Activated T-helper 9 cell treated with anti-CD3 and anti-CD28 coated beads, Interleukin-2, amount 50 U/mL, for 16 hours (primary cell): ENCODE data around the gene SHQ1.

Experiments
- DNase-seq: peaks from one replicate; pipeline ENCODE4 v3.0.0-alpha.2; 2020; ENCODE audit warnings: low read depth

The SHQ1 gene

DNA sequence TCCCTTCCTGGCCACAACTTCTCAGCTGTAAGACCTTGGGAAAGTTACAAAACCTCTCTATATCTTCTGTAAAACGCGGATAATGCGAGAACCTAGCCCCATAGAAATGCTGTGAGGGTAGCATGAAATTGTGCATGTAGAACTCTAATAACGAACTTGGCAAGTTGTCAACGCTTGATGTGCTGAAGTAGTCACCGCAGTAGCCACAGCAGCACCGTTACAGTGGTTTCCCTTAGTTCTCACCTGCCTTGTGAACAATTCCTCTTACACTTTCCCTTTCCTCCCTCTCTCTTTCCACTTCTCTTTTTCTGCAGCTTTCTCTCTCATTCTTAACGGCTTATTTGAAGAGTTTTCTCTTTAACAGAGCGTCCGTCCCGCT lies 447 bp upstream of the SHQ1 start:
- peak; percentile 8 for DNase-seq

- DNase-seq, result no peak
Observed at GRCh38 chr3:72847282-72847681, 963 bp downstream of the SHQ1 start.

DNA sequence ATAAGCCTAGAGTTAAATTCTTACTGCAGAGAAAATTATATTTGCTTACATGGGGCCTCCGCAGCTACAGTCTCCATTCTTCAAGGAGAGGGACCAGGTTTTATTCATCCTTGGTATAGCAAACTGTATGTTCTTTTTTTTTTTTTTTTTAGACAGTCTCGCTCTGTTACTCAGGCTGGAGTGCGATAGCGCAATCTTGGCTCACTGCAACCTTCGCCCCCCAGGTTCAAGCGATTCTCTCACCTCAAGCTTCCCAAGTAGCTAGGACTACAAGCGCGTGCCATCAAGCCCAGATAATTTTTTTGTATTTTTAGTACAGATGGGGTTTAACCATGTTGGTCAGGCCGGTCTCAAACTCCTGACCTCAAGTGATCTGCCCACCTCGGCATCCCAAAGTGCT lies 2.1 kb downstream of the SHQ1 start:
- no peak for DNase-seq

GRCh38 chr3:72844436-72844993 lies 3.7 kb downstream of the SHQ1 start:
- no peak for DNase-seq

DNA sequence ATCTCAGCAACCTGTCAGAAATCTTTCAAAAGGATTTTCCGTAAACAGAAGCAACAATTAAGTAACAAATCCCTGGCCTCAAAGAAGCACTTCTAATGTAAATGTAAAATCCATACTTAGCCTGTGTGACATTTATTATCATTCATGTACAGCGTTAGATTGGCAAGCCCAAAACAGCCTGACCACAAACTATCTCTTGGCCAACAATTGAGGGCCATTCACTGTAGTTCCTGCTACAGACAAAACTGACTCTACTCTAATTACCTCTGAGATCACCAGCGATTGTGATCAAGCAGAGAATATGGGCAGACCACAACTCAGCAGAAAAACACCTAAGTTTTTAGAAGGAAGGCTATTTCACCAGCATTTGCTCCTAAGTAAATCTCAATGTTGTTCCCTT lies 9.2 kb downstream of the SHQ1 start:
- DNase-seq, result no peak

DNA sequence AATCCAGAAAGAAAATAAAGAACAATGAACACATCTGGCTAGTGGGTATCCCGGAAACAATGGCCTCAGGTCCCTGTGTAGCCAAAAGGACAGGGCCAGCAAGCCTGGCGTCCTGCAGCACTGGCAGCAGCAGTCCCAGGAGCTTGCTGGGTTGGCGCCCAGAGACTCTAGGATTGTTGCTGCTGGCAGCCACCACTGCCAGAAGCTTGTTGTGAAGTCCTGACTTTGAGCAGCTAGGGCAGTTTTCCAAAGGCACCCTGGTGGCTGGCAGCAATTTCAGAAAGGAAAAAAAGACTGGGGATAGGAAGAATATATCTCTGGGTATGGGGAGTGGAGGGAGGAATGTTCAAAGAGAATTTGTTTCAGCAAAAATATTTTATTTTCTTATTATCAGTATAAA lies 11.3 kb downstream of the SHQ1 start:
- no peak for DNase-seq

- no peak for DNase-seq
Observed at GRCh38 chr3:72836416-72836815, 11.8 kb downstream of the SHQ1 start.

DNA sequence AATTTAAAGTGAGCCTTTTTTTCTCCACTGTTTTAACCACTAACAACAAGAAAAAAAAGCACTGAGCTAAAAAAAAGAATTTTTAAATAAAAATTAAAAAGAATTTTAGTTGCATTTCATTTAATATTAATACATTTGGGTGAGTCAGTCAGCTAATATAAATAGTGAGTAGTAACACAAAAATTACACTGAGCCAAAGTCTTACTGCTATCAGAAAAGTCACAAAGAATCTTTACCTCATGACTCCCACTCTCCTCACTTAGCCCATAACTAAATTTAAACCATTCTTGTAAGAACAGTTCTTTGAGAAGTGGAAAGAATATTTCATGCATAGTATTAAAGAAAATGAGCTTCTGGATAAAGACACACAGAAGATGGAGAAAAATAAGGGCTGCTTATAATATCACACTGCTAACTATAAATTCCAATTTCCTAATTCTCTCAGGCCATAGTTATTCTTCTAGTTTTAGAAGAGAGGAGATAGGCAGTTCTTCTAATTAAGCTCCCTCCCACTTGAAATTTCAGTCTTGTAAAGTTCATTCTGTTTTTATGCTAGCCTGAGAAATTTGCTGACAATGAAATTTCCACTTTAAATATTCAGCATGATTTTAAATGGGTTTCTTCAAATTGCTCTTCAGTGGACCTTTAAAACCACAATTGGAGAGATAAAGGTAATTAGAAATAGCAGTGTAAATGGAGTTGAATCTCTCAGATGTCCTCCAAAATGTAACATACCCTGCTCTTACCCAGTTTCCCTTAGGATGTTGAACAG lies 17.6 kb downstream of the SHQ1 start:
- DNase-seq, result no peak

DNA sequence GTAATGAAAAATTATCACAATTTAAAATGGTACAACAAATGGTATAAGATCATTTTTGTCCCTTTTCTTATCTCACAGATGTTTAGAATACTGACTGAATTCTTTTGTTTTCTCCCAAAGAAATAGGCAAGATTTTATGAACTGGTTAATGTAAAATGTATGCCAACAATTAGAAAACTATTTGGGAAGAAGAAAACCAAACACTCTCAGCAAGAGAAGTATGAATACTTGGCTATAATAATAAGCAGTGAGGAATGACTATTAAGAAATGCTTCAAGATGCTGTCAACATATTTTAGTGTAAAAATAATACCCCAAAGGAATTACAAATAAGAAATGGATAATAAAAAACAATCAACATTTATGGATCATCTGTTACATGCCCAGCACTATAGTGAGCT lies 18.5 kb downstream of the SHQ1 start:
- no peak for DNase-seq

- DNase-seq, result no peak
Observed at GRCh38 chr3:72821161-72821781, 27.0 kb downstream of the SHQ1 start.

DNA sequence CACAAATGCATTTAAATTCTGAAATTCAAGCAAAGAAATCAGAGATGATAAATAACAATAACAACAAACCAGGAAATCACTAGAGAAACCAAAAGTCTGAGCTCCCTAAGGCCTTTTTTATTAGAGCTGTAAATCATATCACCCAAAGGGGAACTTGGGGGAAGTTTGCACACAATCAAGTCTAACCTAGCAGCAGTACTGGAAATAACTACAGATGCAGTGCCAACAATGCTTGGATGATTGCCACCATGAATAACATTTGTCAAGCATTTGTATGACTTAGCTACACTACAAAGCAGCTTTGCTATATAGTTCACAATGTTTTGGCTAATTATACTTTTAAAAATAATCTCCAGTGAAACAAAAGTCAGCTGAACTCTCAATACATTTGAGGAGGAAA lies 27.8 kb downstream of the SHQ1 start:
- DNase-seq, result no peak

DNA sequence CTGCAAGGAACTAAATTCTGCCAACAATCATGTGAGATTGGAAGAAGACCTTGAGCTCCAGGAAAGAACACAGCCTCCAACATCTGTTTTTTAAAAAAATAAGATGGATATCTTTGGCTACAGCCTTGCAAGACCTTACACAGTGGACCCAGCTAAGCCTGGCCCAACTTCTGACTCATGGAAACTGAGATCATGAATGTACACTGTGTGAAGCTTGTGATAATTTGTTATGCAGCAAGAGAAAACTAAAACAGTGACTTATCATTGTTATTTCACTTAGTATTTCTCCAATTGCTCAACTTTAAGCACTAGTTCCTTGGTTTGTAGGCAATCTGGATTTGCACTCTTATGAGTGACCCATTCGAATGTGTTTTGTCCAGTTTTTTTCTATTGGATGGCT lies 29.3 kb downstream of the SHQ1 start:
- no peak for DNase-seq

- no peak for DNase-seq
Observed at GRCh38 chr3:72818092-72818773, 30.0 kb downstream of the SHQ1 start.

DNA sequence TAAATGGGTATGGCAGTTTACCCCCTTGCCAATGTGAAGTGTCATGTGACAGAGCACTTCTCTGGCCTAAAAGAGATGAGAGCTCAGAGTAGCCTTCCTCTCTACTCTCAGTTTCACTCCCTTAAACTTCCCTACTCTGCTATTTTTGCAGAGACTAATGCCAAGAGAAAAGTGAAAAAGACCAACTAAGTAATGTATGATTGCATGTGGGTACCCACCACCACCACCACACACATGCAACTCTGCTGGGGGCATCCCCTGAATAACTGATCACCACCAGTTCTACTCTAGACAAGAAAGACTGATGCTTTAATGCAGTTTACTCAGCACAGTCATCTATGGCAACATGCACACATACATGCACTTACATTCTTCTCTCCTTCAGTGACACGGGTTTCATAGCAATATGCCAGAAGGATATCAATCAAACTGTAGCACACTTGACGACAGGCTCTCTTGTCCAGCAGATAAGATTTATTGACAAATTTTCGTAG lies 31.3 kb downstream of the SHQ1 start:
- DNase-seq, result no peak

DNA sequence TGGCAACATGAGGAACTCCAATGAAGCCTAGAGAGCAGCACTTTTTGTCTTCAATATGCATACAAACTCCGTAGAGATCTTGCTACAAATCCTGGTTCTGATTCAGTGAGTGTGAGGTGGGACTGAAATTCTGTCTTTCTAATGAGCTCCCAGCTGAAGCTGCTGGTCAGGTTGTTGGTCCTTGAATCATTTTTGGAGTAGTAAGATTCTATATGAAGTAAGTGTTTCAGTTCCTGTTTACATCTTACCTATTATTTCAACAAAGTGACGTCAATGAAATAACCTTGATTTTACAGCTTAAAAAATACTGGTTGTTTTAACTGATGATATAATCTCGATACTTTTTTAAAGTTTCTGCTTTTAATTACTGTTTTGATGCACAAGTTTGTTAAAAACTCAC lies 33.9 kb downstream of the SHQ1 start:
- DNase-seq, result no peak

GRCh38 chr3:72812201-72812600 lies 36.0 kb downstream of the SHQ1 start:
- DNase-seq, result no peak

DNA sequence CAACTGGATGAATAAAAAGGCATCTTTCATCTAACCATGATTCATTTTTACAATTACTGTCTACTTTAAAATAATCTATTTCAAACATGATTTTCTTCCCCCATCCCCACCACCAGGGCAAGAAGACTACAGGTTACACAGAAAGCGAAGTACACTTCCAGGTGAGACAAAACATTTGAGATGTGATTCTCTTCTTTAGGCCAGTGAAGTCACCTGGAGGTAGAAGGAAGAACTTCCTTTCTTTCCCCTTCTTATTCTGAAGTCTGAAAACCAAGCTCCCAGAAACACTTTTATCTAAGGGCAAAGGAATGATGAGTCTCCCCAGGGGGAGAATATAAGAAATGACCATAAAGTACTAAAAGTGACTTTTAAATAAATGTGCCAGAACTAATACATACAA lies 36.7 kb downstream of the SHQ1 start:
- DNase-seq, result no peak

GRCh38 chr3:72810659-72811434 lies 37.4 kb downstream of the SHQ1 start:
- DNase-seq, result no peak

DNA sequence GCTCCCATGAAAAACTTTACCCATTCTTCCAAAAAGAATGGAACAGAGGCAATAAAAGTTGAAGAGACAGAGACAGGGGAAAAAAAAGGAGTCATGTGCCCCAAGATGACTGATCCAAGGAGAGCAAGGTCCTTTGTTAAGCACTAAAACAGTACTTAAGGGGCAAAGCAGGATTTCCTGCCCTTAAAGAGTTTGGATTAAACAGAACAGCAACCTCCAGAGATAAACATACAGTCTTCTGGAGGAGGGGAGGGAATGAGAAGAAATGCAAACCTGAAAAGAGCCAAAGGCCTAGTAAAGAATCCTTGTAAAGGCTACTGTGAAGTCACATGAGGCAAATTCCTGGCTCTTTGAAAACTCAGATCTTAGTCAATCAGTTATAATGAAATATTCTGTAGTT lies 38.2 kb downstream of the SHQ1 start:
- no peak for DNase-seq

DNA sequence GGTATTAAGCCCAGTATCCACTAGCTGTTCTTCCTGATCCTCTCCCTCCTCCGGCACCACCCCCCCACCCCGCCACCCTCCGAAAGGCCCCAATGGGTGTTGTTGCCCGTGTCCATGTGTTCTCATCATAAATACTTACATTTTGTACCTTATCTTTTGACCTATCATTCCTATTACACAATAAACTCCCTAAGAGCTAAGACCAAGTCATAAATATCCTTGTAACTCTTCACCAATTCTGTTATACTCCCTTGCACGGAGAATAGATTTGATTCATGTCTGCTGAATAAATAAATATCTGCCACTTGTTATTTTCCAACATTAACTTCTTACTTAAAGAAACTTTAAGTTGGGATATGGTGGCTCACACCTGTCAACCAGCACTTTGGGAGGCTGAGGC lies 43.9 kb downstream of the SHQ1 start:
- DNase-seq, result no peak

DNA sequence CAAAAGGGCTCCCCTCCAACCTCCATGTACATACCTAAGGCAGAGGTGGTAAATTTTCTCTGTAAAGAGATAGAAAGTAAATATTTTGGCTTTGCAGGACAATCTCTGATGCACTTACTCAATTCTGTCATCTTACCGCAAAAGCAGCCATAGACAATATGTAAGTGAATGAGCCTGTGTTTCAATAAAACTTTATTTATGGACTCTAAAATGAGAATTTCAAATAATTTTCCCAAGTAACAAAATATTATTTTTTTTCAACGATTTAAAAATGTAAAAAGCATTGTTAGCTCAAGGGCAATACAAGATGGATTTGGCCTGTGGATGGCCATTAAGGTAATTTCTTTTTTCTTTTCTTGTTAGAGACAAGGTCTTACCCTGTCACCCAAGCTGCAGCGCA lies 44.7 kb downstream of the SHQ1 start:
- no peak for DNase-seq

GRCh38 chr3:72802001-72802400 lies 46.2 kb downstream of the SHQ1 start:
- no peak for DNase-seq
